HG03460 (cell line): ENCODE data around the gene ZNF74.
A peak's percentile ranks its signal among the peaks of the same experiment; 100 is the strongest.
"Not testable (repeated sequence)": the region's sequence is repeated elsewhere in the genome, so short reads cannot be mapped to it uniquely, and the experiment has no call there.

Source experiments
- ATAC-seq: cut with Tn5 transposase; IDR thresholded peaks from one replicate; pipeline ENCODE4 v1.9.1; 2021; ENCODE audit not compliant: unreplicated experiment

ZNF74 gene

DNA sequence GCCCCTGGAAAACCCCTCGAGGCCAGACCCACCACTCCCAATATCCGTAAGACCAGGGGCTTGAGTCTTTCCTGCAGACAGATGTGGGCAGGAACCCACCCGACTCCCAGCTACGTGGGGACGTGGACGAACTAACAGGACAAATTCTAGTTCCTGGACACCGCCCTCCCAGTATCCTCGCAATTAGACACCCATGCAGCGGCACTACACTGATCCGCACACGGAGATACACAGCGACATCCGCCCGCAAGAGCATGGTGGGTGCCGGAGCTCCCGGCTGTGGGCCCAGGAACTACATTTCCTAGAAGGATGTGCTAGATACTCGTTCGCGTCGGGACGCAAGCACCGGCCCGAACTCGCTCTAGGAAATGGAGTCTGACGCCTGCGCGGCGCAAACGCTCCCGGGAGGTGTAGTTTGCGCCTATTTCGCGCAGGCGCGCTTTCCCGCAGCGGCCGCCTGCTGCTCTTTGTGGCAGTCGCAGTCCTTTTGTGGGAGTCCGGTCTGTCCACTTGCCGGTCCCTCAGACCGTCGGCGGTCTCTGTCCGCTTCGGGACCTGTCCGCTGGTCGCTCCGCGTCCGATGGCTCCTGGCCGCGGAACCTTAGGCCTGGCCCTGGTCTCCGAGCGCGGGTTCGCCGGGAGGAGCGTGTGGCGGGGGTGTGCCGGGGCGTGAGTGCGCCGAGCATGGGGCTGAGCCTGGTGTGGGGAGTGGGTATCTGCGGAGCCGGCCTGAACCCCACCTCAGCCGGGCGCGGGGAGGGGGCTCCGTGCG is at the start of gene ZNF74:
ZNF74 (plus strand) TSS at position 447 of the 772 bp plus-strand sequence. CDS start 478 bp downstream, outside the sequence.
- ATAC-seq = peak; percentile 65

DNA sequence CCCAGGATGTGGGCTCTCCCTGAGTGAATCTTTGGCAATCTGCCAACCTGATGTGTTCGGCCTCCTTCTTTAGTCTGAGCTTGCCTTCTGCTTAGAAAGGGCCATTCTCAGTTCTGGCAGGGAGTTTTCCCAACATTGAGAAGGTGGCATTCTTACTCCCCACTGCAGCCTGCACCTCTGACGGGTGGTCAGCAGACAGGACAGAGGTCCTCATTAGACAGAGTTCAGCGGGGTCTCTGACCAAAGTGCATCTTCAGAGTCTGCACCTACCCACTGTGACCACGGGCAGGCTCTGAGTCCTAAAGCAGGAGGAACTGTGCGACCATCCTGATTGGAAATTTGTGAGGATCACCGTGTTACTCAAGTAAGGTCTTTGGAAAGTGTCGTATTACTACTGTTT is 47.4 kb upstream of the ZNF74 start:
- not testable (repeated sequence) for ATAC-seq

DNA sequence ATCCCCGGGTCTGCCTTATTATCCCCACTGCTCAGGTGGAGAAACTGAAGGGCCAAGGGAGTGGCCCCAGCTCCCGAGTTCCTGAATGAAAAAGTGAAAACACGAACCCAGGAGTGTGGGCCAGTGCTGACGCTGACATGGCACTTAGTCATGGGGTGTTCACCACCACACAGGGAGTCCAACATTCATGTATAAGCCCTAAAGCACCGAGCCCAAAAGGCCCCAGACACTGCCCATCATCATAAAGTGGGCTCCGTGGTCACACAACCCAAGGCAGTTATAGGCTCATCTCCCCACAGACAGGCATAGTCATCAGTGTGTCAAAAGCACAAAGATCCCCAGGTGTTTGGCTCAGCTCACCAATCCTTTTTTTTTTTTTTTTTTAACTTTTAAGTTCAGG is 41.4 kb upstream of the ZNF74 start:
- ATAC-seq = not testable (repeated sequence)

DNA sequence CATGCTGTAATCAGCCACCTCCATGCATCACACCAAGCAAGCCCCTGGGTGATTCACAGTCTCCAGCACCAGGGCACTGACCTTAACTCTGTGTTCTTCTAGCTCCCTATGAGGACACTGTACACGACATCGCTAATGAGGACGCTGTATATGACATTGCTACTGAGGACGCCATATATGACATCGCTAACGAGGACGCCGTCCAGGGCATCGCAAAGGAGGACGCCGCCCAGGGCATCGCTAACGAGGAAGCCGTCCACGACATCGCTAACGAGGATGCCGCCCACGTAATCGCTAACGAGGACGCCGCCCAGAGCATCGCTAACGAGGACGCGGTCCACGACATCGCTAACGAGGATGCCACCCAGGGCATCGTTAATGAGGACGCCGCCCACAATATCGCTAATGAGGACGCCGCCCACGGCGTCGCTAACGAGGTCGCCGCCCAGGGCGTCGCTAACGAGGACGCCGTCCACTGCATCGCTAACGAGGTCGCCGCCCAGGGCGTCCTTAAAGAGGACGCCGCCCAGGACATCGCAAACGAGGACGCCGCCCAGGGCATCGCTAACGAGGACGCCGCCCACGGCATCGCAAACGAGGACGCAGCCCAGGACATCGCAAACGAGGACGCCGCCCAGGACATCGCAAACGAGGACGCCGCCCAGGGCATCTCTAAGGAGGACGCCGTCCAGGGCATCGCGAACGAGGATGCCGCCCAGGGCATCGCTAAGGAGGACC is 39.5 kb upstream of the ZNF74 start:
- no peak for ATAC-seq

DNA sequence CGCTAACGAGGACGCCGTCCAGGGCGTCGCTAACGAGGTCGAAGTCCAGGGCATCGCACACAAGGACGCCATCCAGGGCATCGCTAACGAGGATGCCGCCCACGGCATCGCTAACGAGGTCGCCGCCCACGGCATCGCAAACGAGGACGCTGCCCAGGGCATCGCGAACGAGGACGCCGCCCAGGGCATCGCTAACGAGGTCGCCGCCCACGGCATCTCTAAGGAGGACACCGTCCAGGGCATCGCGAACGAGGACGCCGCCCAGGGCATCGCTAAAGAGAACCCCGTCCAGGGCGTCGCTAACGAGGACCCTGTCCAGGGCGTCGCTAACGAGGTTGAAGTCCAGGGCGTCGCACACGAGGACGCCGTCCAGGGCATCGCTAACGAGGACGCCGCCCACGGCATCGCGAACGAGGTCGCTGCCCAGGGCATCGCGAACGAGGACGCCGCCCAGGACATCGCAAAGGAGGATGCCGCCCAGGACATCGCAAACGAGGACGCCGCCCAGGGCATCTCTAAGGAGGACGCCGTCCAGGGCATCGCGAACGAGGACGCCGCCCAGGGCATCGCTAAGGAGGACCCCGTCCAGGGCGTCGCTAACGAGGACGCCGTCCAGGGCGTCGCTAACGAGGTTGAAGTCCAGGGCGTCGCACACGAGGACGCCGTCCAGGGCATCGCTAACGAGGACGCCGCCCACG is 37.9 kb upstream of the ZNF74 start:
- not testable (repeated sequence) for ATAC-seq

DNA sequence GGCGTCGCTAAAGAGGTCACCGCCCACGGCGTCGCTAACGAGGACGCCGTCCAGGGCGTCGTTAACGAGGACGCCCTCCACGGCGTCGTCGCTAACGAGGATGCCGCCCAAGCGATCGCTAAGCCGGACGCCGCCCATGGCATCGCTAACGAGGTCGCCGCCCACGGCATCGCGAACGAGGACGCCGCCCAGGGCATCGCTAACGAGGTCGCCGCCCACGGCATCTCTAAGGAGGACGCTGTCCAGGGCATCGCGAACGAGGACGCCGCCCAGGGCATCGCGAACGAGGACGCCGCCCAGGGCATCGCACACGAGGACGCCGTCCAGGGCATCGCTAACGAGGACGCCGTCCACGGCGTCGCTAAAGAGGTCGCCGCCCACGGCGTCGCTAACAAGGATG is 37.0 kb upstream of the ZNF74 start:
- not testable (repeated sequence) for ATAC-seq

DNA sequence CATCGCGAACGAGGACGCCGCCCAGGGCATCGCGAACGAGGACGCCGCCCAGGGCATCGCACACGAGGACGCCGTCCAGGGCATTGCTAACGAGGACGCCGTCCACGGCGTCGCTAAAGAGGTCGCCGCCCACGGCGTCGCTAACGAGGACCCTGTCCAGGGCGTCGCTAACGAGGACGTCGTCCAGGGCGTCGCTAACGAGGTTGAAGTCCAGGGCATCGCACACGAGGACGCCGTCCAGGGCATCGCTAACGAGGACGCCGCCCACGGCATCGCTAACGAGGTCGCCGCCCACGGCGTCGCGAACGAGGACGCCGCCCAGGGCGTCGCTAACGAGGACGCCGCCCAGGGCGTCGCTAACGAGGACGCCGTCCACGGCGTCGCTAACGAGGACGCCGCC is 36.0 kb upstream of the ZNF74 start:
- not testable (repeated sequence) for ATAC-seq

DNA sequence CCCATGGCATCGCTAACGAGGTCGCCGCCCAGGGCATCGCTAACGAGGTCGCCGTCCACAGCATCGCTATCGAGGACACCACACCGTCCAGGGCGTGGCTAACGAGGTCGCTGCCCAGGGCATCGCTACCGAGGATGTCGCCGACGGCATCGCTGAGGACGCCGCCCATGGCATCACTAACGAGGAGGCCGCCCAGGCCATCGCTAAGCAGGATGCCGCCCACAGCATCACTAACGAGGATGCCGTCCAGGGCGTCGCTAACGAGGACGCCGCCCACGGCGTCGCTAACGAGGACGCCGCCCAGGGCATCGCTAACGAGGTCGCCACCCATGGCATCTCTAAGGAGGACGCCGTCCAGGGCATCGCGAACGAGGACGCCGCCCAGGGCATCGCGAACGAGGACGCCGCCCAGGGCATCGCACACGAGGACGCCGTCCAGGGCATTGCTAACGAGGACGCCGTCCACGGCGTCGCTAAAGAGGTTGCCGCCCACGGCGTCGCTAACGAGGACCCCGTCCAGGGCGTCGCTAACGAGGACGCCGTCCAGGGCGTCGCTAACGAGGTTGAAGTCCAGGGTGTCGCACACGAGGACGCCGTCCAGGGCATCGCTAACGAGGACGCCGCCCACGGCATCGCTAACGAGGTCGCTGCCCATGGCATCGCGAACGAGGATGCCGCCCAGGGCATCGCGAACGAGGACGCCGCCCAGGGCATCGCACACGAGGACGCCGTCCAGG is 35.3 kb upstream of the ZNF74 start:
- ATAC-seq = not testable (repeated sequence)

DNA sequence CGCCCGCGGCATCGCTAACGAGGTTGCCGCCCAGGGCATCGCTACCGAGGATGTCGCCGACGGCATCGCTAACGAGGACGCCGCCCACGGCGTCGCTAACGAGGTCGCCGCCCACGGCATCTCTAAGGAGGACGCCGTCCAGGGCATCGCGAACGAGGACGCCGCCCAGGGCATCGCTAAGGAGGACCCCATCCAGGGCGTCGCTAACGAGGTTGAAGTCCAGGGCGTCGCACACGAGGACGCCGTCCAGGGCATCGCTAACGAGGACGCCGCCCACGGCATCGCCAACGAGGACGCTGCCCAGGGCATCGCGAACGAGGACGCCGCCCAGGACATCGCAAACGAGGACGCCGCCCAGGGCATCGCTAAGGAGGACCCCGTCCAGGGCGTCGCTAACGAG is 33.7 kb upstream of the ZNF74 start:
- ATAC-seq = not testable (repeated sequence)

DNA sequence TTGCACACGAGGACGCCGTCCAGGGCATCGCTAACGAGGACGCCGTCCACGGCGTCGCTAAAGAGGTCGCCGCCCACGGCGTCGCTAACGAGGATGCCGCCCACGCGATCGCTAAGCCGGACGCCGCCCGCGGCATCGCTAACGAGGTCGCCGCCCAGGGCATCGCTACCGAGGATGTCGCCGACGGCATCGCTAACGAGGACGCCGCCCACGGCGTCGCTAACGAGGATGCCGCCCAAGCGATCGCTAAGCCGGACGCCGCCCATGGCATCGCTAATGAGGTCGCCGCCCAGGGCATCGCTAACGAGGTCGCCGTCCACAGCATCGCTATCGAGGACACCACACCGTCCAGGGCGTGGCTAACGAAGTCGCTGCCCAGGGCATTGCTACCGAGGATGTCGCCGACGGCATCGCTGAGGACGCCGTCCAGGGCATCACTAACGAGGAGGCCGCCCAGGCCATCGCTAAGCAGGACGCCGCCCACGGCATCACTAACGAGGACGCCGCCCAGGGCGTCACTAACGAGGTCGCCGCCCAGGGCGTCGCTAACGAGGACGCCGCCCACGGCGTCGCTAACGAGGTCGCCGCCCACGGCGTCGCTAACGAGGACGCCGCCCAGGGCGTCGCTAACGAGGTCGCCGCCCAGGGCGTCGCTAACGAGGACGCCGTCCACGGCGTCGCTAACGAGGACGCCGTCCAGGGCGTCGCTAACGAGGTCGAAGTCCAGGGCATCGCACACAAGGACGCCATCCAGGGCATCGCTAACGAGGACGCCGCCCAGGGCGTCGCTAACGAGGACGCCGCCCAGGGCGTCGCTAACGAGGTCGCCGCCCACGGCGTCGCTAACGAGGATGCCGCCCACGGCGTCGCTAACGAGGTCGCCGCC is 32.8 kb upstream of the ZNF74 start:
- ATAC-seq = not testable (repeated sequence)

DNA sequence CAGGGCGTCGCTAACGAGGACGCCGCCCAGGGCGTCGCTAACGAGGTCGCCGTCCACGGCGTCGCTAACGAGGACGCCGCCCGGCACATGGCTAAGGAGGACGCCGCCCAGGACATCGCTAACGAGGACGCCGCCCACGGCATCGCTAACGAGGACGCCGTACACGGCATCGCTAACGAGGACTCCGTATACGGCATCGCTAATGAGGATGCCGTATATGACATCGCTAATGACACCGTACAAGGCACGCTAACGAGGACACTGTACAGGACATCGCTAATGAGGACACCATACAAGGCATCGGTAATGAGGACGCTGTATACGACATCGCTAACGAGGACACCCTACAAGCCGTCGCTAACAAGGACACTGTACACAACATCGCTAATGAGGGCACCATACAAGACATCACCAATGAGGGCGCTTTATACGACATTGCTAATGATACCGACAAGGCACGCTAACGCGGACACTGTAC is 32.2 kb upstream of the ZNF74 start:
- not testable (repeated sequence) for ATAC-seq

DNA sequence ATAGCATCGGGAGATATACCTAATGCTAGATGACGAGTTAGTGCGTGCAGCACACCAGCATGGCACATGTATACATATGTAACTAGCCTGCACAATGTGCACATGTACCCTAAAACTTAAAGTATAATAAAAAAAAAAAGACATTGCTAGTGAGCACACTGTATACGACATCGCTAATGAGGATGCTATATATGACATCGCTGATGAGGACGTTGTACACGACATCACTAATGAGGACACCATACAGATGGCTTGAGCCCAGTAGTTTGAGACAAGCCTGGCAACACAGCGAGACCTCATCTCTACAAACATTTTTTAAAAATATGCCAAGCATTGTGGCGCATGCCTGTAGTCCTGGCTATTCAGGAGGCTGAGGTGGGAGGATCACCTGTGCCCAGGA is 31.5 kb upstream of the ZNF74 start:
- not testable (repeated sequence) for ATAC-seq

DNA sequence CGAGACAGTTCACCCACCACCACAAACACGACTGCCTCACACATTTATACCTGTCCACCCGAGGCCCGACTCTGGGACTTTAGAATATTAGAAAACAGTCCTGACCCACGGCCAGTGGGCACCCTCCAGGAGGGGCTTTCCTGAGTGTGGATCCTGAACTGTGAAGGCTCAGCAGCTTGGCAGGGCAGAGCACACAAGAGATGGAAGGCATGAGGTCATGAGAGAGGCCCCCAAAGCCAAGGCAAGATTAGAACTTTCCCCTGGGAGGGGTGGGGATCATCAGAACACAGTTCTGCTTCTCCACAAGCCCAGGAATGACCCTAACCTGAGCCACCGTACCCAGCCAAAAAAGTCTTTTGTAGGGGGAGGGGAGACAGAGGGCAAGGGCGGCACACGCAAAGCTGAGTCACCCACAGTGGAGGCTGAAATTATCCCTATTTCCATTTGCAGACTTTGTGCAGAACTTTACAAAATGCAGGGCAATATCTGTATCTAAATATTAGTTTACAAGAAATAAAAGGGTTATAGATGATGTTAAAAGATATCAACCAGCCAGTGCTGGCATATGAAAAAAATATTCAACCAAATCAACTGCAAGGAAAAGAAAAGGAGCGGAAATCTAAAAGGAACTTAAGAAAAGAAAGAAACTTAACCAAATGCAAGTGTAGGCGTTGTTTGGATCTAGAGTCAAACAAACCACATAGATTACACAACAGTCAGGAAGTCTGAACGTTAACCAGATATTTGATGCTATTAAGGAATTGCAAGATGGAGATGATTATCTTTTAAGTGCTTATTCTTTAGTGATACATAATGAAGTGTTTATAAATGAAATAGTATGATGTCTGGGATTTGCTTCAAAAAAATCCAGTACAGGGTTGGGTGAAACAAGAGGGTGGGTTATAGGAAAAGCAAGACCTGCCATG is 29.4 kb upstream of the ZNF74 start:
- not testable (repeated sequence) for ATAC-seq

DNA sequence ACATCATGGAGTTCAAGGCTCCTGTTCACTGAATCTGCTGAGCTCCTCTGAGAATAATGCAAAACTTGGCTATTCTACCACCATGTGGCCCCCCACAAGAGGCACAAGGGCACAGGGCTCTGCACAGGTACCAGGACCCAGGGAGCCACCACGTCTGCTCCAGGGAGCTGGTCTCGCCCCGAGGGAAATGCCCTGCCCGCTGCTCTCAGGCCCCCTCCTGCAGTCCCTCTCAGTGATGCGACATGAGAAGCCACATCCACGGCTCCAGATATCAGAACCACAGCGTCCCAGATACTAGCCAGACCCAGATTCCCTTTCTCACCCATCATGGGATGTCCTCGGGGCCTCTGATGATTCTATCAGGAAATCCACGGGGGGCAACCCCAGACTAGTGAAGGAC is 27.1 kb upstream of the ZNF74 start:
- not testable (repeated sequence) for ATAC-seq

DNA sequence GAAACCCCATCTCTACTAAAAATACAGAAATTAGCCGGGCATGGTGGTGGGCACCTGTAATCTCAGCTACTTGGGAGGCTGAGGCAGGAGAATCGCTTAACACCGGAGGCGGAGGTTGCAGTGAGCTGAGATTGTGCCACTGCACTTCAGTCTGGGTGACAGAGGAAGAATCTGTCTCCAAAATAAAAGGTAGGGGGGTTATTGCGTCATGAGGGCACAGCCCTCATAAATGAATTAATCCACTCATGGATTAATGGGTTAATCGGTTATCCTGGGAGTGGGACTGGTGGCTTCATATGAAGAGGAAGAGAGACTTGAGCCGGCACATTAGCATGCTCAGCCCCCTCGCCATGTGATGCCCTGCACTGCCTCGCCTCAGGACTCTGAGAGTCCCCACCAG is 25.1 kb upstream of the ZNF74 start:
- not testable (repeated sequence) for ATAC-seq

DNA sequence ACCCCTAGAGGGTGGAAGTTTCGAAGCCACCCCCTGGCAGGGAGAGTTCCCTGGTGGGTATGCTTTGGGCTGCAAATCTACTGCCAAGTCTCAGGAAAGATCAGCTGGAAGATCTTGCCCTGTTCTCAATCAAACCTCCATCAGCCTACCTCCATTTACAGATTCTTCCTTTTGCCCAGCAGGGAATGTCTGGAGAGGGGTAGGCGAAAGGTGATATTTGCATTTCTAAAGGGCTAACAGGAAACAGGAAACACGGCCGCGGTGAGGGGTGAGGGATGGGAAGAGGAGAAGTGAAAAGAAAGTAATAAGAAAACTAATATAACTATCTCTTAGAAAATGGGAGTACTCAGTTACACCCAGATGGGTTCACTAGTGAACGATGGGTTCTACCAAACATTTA is 22.3 kb upstream of the ZNF74 start:
- ATAC-seq = not testable (repeated sequence)

DNA sequence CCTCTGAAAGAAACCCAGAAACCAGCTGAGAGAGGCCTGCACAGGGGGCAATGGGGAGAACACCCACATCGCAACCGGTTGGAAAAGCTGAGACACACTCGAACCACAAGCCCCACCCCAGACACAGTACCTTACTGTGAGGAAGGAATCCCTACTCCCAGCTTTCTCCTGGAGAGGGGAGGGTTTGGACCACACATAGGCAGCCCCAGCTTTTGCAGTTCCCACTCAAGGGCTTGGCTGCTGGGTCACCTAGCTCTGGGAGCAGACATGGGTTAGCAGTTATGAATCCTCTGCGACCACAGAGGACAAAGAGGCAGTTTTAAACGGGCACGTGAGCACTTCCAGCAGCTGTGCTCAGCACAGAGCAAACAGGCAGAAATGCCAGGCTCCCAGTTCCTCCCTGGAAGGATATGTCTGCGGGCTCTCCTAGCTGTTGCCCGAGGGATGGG is 21.5 kb upstream of the ZNF74 start:
- not testable (repeated sequence) for ATAC-seq

DNA sequence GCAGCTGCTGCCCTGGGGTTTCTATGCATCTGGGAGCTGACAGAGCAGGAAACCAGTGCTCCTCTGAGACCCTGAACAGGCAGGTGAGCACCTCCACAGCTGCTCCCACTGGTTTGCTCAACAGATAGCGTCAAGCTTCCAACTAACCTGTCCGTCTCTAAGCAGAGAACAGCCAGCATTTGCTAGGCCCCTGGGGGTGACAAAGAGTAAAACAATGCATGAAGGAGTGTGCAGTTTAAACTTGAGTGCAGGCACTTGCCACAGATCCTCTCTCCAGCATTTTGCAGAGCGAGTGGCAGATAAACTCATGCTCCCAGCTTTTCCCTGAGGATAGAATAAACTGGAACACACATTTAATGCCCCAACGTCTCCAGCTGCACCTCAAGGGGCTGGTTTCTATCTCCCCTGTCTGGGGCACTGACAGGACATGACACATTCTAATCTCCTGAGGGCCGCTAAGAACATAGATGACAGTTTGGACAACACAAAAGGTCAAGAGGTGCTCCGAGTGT is 20.7 kb upstream of the ZNF74 start:
- ATAC-seq = not testable (repeated sequence)
